GM19467 (cell line): Measurements from ENCODE around the gene SASH3.

ENCODE experiments used
- ATAC-seq: cut with Tn5 transposase; IDR thresholded peaks from one replicate; pipeline ENCODE4 v1.9.1; 2021; ENCODE audit warnings: mild to moderate bottlenecking, moderate library complexity; ENCODE audit not compliant: unreplicated experiment

Gene SASH3

DNA sequence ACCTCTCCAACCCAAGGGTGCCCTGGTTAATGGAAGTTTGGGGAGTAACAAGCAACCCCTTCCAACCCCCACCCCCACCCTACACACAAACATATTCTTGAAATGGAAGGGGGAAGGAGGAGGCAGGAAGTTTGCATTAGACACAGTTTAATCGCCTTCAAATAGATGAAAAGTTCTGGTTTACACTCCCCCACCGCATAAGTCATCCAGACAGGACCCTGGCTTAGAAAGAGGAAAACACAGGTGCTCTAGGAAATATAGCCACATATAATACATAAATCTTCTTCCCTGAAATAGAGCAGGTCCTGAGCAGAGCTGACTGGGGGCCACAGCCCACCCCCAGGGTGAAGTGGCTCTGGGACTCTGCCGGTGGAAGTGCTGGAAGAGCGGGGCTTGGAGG is 25.1 kb downstream of the SASH3 start:
- ATAC-seq: no peak

DNA sequence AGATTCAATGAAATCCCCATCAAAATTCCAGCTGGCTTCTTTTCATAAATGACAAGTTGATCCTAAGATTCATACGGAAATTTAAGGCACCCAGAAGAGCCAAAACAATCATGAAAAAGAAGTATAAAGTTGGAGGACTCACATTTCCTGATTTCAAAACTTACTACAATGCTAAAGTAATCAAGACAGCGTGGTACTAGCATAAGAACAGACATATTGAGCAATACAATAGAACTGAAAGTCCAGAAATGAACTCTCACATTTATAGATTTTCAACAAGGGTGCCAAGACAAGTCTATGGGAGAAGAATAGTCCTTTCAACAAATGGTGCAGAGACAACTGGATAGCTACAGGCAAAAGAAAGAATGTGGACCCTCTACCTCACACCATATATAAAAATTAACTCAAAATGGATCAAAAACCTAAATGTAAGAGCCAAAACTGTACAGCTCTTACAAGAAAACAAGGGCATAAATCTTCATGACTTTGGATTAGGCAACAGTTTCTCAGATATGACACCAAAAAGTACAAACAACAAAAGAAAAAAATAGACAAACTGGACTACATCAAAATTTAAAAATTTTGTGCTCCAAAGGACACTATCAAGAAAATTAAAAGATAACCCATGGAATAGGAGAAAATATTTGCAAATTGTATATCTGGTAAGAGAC is 28.5 kb downstream of the SASH3 start:
- ATAC-seq: no peak

DNA sequence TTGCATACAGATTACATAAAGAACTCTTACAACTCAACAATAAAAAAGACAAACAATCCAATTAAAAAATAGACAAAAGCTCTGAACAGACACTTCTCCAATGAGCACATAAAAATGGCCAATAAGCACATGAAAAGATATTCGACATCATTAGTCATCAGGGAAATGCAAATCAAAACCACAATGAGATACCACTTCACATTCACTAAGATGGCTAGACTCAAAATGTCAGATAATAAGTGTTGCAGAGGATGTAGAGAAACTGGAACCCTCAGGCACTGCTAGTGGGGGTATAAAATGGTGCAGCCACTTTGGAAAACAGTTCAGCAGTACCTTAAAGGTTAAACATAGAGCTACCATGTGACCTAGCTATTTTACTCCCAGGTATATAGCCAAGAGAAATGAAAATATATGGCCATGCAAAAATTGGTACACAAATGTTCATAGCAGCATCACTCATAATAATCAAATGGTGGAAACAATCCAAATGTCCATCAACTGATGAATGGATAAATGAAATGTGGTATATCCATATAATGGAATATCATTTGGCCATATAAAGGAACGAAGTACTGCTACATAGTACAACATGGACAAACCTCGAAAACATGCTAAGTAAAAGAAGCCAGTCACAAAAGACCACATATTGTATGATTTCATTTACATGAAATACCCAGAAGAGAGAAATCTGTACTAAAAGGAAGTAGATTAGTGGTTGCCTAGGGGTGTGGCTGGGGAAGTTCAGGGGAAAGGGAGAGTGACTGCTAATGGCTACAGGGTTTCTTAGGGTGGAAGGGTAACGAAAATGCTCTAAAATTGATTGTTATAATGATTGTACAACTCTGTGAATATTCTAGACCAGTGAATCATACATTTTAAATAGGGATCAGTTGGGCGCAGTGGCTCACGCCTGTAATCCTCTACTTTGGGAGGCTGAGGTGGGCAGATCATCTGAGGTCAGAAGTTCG is 29.4 kb downstream of the SASH3 start:
- ATAC-seq: no peak

DNA sequence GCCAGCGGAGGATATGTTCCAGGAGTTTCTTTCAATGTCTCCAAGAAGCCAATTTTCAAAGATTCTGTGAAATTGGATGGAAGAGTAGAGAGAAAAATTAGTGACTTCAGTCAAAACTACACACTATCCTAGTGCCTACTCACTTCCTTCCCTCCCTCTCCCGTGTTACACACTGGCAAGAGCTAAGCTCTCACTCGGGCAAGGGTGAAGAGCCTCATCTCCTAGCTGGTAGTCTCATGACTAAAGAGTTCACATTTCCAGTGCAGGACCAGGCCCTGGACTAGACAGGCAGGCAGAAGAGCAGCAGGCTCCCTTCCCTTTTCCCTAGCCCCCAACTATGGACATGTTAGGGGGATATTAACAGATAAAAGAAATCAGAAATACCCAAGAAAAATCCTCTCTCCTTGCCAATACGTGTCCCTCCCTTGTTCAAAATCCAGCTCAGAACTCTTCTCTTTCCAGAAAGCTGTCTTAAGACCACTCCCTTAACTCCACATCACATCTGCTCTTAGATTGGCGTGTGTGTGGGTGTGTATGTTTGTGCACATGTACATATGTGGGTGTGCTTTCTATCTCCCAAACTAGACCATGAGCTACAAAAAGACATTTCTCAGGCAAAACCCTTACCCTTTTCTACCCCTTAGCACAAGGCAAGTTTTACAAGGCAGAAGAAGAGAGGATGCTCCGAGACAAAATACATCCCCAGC is 34.1 kb downstream of the SASH3 start:
- no peak for ATAC-seq

DNA sequence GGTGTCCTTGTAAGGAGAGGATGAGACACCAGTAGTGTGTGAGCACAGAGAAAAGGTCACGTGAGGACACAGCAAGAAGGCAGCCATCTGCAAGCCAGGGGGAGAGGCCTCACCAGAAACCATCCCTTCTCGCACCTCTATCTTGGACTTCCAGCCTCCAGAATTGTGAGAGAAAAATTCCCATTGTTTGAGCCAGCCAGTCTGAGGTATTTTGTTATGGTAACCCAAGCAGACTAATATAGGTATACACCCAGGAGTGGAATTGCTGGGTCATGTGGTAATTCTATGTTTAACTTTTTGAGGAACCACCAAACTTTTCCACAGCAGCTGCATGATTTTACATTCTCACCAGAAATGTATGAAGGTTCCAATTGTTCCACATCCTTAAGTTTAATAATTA is 38.4 kb downstream of the SASH3 start:
- no peak for ATAC-seq

DNA sequence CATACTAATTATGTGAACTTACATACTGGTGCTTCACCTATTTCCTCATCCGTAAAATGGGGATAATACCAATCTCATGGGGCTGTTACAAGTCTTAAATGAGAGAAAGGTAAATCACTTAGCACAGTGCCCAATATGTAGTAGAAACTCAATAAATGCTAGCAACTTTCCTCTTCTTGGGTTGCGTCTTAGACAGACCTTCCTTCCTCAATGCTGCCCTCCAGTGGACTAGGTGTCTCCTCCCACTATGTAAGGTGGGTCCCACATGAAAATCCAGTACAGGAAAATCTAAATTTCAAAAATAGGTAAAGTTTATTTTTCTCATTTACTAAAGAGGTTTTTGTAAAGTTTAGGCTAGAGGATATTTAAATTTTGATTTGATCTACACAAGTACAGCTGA is 43.4 kb downstream of the SASH3 start:
- no peak for ATAC-seq

DNA sequence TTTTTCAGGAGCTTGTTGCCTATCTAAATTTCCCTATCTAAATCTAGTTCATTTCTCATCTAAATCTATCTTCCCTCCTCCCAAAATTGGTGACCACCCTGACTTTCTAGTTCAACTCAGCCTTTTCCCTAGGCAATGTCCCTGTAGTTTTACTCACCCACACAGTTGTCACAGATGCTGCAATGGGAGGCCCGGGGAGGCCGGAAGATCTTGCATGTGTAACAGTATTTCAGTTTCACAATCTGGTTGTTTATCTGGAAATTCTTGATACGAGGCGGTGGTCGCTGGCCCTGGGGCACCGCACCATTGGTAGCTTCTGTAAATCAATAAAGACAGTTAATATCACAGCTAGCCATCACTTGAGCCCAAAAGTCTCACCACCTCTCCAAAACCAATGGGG is 43.8 kb downstream of the SASH3 start:
- no peak for ATAC-seq

DNA sequence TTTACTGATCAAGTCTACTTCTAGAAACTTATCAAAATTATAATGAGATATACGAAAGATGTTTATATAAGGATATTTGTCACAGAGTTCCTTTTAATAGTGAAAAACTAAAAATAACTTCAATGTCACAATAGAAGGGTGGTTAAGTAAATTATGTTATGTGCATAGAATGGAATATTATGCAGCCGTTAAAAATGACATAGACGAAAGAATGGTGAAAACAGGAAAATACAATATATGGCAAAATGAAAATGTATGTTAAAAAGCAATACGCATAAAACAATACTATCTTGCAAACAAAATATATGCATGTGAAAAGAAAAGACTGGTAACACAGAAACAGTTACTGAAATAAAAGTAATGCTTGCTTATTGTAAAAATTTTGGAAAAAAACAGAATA is 44.9 kb downstream of the SASH3 start:
- no peak for ATAC-seq

DNA sequence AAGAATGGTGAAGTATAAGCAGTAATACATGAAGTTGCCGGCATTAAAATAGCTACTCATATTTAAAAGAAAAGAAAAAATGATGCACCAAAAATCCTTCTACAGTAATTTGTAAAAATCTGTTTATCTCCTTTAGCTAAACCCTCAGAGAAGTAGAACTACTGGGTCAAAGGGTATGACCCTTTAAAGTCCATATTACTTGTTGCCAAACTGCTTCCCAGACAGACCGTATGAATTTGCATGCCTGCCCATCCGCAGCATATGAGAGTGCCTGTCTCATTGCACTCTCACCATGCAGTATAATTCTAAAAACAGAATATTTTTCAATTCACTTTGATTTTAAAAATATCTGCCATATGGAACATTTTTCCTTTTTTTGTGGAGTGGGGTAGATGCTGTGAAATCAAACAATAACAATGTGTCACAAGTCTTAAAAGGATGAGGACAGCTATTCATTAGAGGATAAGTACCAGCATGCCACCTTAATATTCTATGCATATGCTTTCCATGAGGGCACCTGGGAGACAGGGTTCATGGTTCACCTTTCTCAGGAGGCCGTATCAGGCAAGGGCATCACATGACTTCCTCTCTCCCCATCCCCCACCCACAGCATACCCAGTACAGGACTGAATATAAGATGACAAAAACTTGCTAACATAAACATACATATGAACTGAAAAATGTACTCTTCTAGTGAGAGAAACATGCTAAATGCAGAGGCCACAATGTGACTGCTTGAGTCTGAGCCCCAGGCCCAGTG is 46.2 kb downstream of the SASH3 start:
- no peak for ATAC-seq

DNA sequence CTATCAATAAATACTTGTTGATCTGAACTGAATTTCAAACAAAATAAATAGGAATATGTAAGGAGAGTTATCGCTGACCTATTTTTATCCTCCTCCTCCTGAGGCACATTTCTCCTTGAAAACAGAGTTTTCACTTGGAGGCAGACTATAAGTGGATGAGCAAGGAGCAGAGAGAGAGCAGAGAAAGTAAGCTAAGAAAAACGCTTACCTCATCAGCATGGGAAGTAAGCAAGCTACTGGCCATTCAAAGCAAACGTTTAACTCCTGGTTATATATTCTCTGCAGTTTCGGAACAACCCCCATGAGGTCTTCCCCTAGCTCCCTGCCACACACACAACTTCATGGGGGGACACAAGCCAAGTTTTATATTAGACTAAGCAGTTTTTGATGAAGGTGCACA is 50.7 kb downstream of the SASH3 start:
- no peak for ATAC-seq

DNA sequence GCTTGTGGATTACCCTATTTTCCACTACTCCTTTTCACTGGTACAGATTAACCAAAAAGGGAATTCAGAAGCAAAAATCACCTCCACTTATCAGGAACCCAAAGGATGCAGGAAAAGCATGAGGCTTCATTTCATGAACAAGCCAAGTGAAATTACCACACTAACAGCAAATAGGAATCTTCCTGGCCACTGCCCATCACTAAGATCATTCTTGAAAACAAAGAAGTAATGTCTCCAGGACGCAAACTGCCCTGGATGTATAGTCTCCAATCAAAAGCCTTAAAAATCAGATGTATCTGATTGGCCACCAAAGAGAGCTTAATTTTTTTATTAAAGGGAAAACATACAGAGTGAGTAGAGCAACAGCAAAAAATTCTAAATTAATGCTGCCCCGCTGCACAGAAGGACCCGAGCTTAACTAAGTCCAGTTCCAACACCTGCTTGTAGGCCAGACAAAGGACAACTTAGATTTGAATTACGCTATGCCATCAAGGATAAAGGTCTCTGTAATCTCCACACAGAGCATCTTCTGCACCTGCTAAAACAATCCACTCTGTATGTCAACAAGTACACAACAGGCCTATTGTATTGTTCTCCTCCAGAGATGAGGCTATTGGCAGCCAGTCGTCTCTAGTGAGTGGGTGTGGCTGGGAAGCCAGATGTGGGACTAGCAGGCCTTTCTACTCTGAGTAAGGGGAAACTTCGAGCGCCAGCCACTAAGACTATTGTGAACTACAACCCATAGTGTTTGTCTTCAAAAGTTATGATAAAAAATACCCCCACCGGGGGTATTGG is 51.5 kb downstream of the SASH3 start:
- no peak for ATAC-seq

DNA sequence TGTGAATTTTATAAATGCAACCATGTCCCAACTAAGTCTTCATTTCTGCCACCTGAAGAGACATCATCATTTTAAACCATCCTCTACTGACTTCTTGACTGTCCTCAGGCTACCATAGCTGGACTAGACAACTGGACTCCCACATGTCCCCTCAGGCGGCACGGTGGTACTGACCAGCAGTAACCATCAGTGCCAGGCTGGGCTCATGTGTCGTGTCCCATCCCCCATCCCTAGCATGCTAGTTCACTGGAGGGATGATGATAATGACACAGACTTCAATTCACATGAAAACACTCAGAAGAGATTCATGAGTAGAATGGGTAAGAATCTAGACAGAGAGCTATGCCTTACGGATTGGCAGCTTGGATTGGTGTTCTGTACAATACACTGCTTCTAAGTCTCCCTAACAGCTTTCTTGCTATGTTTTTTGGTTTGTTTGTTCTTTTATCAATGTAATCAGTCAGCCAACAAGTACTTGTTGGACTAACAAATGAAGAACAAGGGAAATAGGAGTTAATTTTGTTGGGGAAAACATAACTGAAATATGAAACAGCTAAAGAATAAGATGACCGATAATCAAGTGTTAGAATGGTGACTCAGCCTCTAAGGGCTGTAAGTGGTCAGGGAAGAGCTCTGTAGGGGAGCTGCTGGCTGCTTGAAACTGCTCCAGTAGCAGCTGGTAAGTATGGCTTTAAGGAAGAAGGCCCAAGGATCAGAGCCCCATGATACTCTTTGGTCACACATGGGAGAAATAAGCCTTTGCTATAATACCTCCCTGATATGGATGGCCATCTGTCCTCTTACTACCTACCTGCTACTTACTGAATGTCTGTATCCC is 53.6 kb downstream of the SASH3 start:
- no peak for ATAC-seq

DNA sequence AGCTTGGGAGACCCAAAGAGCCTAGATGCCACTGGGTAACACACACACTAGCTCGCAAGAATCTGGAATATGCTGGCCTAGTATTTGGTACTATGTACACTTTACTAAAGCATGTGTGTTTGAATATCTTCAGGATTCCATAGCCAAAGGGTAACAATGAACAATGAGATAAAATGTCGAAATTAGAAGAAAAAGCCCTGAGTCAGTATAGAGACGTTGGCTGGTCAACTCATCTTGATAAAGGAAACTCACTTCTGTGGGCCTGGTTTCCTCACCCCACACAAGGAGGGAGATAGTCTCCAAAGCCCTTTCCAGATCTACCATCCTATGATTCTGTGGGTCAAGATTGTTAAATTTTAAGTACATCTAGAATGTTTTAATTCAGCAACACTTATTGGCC is 57.1 kb downstream of the SASH3 start:
- ATAC-seq: no peak

DNA sequence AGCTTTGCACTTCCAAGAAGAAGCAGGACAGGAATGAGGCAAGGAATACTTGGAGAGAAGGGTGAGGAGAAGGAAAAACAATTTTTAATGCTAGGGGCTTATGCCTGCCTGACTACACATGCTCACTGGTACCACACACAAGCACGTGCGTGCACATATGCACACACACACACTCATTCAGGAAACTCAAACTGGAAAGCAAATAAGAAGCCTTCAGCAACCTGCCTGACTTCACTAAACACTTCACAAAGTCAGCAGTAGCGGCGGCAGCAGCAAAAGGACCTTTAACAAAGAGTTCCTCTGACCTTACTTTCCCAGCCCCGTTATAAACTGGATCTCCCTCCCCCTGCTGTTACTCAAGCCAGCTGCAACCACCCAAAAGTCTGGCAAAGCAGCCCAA is 60.6 kb downstream of the SASH3 start:
- ATAC-seq: no peak

DNA sequence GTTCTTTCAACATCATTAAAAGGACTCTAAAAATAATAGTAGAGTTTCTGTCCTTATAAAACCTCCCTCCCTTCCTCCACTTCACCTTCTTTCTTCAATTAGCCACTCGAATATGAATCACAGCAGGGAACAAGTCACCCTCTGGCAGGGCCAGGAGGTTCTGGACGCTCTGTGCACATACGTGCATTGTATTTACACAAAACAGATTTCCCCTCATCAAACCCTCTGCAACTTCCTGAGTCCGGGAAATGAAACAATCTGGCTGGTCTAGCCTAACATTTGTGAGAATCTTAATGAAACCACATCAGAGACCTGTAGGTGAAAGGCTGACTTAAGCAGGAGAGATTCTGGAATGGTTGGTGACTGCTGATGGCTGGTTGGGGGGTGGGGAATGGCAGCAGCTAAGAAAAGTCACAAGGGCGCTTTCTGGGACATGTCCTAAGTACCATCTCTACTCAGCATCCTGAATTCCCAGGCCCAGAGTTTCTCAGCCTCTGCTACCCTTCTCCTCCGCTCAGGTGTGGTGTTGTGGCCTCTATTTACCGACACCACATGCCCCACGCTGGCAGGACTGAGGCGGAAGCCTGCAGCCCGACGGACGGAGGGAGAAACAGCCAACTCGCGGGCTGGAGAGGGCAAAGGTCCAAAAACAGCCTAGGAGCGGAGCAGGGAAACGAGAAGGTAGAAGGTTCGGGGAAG is 62.9 kb downstream of the SASH3 start:
- no peak for ATAC-seq

DNA sequence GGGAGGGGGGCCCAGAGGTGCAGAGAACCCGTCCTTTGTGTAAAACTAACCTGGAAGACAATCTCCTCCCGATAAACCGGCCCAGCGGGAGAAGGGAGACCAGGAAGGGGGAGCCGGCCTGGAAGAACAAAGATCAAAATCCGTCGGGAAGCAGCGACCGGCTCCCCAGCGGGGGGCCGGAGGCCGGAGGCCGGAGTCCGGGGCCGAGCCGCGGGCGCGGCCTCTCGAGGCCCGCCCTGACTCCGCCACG is 63.4 kb downstream of the SASH3 start:
- ATAC-seq: no peak

DNA sequence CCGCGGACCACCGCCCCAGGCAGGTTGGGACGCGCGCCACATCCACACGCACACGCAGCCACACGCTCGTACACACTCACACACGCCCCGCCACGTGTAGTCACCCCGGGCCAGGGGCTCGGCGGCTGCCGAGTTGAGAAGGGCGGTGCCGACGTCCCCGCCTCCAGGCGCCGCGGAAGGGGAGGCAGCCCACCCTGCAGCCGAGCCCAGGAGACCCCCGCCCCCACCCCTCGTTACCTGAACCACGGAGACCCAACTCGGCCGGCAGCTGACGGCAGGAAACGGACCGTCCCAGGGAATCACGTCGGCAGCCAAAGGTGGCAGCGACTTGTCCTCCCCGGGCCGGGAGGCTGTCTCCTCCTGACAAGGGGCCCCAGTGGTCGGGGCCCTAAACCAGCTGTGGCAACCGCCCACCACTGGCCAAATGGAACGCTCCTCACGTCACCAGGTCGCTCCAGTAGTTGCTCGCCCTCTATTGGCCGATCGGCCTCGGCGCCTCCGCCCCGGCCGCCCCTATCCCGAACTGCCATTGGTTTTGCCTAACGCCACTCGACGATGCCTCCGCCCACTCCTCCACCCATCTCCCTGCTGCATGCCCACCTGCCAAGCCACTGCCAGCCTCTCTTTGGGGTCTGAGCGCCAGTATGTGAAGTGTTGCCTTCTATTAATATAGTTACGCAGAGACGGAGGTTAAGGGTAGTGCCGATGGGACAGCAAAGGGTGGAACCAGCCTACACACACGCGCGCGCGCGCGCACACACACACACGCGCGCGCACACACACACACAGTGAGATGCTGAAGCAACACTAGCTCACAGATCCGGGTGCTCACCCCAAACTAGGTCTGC is 63.9 kb downstream of the SASH3 start, which contains the start of gene ZDHHC9:
ZDHHC9 (minus strand) TSS at position 428 of the 848 bp plus-strand sequence. CDS start 1,941 bp downstream, outside the sequence.
- ATAC-seq: peak; percentile 97
